DND-41 (cell line): Measurements from ENCODE around the gene LGALS7B.

Experiments
- EZH2 ChIP-seq: IDR thresholded peaks from 3 replicates; pipeline ENCODE4 v1.6.1; 2012; ENCODE audit warnings: borderline replicate concordance, low read depth, mild to moderate bottlenecking, moderate library complexity, low read length, inconsistent platforms; ENCODE audit not compliant: severe bottlenecking
- TF ChIP-seq, protein P1 (sequence below): IDR thresholded peaks from 2 replicates; pipeline ENCODE4 v1.5.1; 2012; ENCODE audit warnings: borderline replicate concordance, low read length, moderate library complexity, mild to moderate bottlenecking; ENCODE audit not compliant: poor library complexity, severe bottlenecking; ENCODE audit errors: extremely low read depth

DNA sequence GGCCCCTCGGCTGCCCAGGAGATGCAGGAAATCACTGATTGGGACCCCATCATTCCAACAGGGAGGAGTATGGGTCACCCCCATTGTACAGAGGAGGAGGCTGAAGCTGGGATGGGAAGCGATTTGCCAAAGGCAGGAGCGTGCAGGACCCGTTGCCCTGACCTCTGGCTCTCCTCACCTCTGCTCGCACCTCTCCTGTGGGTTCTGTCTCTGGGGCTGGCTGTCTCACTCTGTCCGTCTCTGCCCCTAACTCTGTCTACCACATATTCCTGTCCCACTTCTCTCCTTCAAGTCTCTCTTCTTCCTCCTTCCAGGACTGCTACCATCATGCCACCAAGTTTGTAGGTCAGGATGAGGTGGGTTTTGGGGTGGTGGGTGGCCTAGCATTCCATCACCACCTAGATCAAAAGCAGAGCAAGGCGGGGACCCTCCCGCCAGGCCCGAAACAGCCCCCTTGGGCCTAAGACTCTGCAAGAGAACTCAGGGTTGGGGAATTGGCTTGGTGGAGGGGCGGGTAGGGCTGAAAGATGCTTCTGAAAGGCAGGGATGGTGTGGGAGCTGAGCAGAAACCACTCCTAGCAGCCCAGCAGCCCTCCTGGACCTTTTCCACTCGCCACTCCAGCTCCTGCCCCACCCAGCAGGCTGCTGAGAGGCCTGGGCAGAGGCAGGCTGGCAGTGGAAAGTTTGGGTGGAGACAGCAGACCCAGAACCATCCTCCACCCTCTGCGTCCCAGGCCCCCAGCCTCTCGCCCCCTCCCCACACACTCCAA, 14.6 kb upstream of the LGALS7B start:
- TF ChIP-seq, protein P1, sequence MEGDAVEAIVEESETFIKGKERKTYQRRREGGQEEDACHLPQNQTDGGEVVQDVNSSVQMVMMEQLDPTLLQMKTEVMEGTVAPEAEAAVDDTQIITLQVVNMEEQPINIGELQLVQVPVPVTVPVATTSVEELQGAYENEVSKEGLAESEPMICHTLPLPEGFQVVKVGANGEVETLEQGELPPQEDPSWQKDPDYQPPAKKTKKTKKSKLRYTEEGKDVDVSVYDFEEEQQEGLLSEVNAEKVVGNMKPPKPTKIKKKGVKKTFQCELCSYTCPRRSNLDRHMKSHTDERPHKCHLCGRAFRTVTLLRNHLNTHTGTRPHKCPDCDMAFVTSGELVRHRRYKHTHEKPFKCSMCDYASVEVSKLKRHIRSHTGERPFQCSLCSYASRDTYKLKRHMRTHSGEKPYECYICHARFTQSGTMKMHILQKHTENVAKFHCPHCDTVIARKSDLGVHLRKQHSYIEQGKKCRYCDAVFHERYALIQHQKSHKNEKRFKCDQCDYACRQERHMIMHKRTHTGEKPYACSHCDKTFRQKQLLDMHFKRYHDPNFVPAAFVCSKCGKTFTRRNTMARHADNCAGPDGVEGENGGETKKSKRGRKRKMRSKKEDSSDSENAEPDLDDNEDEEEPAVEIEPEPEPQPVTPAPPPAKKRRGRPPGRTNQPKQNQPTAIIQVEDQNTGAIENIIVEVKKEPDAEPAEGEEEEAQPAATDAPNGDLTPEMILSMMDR, result no peak
- no peak for TF ChIP-seq EZH2
